Measurements from ENCODE around the gene ATXN3L.

ATXN3L gene

GRCh38 chrX:13319953-13320352 lies at the start of gene ATXN3L:
Gene ATXN3L (minus strand): TSS chrX:13320053. CDS start chrX:13319934, 119 bp downstream.
- no peak for DNase-seq

DNA sequence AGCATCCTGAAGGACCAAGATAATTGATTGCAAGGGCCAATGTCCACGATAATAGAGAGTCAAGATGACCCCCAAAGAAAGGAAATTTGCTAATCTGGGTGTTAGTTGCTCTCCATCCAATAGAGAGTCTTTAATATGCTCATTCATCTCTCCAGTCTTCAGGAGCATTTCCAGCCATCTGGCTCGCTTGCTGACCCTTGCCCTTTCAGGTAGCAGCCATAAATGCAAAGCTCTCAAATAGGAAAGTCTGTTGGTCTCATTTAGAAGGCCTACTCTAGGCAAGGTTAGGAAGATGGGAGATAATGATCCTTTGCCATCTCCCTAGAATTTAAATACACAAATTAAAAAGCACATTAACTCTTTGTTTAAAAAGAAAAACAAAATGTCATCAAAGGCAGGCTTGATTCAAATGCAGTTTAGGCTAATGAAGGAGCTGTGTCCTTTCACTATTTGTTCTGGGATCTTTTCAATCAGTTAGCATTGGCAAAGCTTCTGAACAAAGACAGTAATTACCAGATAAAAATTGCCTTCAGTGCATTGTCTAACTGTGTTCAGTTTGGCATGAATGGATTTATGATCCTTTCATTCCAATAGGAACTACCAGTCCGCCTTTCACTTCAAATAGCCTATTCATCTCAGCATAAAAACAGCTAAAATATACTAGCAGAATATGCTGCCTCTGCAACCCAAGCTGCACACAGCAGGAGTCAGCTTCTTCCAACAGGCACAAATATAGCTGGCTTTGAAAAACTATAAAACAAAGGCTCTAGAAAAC lies 49.6 kb upstream of the ATXN3L start:
- no peak for DNase-seq

DNA sequence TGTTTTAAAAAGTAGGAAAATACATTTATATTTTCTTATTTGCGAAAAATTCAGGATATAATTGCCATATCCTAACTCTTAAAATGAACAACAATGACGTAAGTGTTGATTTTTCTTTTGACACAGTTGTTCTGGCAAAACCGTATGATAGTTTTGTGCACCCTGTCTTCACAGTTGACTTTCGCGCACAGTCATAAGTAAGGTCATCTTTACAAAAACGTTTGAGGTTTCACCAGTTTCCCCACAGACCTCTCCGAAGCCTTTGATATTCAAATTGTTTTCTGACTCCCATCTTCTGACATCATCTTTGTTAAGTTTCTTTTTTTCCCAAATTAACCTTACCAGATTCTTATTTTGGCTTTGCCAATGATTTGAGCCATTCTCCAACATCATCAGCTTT lies 48.1 kb upstream of the ATXN3L start:
- no peak for DNase-seq

- no peak for DNase-seq
Measured at GRCh38 chrX:13366698-13367097, 46.8 kb upstream of the ATXN3L start.

DNA sequence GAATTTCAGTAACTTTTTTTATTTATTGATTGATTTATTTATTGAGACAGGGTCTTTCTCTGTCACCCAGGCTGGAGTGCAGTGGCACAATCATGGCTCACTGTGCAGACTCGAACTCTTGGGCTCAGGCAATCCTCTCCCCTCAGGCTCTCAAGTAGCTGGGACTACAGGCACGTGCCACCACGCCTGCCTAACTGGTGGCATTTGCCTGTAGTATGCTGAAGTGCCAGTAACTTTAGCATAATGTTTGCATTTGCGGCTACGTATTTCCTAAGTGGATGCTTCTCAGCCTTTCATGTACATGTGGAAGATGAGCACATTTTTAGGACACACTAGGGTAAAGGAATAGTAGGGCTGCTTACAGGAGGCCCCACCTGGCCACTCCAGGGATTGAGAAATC lies 45.3 kb upstream of the ATXN3L start:
- DNase-seq = no peak

GRCh38 chrX:13364230-13364857 lies 44.5 kb upstream of the ATXN3L start:
- no peak for DNase-seq

DNA sequence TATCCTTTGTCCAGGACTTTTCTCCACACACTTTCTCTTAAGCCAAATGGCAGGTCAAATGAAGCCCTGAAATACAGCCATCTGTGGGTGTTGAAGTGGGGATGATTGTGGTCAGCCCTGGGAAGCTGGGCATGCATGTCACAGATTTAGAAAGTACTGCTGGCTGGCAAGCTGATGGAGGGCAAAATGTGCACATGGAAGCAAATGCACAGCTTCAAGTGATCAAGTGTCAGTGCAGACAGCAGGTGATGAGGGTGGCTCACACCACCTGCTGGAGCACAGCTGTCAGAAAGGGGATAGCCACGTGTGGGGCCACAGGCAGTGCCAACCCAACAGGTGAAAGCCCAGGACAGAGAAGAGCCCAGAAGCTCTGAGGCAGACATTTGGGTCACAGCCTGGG lies 40.3 kb upstream of the ATXN3L start:
- DNase-seq = no peak

DNA sequence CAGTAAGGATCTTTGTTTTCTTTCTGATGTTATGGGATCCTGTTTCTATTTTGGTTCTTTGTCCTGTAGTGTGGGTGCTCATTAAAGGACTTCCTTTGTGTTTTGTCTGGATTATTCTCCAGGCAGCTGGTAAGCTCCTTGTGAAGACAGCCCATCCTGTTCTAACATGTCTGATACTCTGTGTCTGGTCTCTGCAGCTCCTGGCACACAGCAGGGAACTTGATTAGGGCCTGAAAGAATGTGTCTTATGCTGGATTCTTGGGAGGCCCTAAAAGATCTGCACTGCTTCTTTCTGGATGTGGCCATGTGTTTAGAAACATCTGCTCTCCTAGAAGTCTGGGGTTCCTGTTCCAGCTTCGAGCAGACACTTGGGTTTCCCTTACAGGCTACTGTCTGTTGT lies 38.1 kb upstream of the ATXN3L start:
- DNase-seq = peak; percentile 15

DNA sequence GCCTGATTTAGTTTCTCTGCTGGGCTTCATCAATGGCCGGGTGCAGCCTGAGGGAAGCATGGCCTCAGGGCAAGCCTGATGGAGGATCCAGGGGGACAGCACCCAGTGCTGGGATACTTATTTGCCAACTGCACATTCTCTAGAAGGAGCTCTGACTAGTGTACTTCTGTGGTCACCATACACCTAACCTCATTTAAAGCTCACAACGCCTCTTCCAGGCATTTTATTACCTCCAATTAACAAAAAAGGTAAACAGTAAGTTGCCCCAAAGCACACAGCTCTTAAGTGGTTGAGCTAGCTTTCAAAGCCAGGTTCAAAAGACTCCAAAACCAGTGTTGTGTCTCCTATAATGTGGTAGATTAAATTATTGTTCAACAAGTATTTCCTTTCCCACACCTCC lies 26.8 kb upstream of the ATXN3L start:
- DNase-seq = no peak

GRCh38 chrX:13345438-13345837 lies 25.6 kb upstream of the ATXN3L start:
- no peak for DNase-seq

DNA sequence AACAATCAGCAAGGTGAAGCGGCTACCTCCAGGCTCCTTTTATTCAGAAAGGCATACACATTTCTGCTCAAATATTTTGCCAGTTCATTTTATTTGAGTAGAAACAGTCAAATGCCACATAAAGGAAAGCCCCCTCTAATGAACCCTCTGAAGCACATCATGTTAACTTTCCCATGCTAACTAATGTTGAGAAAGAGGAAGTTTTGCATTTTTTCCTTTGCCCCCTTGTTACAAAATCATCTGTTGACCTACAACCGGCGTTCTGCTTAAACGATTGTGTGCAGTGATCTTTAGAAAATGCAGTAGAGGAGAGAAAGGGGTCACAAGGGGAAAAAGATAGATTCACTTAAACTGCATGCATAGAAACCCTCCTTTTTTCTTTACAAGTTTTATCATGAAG lies 25.2 kb upstream of the ATXN3L start:
- DNase-seq = peak; percentile 42

DNA sequence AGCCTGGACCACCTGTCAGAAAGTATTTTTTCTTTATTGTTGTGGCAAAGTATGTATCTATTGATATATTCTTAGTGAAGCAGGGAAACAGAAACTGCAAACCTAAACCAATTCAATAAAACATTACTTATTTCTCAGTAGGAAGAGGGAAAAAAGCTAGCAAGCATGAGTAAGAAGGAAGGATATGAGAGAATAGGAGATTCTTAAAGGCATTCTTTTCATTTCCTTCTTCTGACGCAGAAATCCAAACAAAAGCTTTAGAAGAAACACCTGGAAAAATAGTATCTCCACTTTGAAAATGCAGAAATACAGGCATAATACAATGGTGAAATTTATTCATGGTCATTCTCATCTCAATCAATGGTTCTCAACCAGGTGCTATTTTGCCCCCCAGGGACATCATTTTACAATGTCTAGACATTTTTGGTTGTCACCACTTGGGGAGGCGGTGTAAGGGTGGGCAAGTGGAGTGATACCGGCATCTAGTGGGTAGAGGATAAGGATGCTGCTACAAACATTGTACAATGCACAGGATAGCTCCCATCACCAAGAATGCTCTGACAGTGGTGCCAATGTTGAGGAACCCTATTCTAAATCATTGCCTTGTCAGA lies 21.7 kb upstream of the ATXN3L start:
- DNase-seq = peak; percentile 8

DNA sequence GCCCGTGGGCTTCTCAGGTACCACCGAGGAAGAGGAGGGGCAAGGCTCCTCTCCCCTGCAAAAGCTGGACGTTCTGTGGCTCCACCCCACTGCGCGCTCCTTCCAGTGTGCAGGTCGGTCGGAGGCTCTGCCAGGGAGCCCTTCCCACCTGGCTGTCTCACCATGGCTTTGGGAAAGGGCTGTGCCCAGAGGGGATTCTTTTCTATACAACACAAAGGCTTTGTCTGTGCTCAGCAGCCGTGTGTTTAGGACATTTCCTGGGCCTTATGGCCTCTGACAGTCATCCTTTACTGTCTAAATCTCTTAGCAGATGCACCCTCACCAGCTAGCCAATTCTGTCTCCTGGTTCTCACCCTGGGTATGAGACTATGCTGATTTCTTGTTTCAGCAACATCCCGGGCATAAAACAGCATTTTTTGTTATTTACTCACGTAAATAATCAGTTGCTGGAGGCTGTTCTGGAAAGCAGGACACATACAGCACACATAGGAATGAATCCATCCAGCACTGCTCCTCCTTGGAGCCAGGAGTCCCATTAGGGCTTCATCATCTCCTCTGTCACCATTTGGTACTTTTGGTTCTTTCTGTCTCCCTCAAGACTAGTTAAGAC lies 20.4 kb upstream of the ATXN3L start:
- DNase-seq = no peak

DNA sequence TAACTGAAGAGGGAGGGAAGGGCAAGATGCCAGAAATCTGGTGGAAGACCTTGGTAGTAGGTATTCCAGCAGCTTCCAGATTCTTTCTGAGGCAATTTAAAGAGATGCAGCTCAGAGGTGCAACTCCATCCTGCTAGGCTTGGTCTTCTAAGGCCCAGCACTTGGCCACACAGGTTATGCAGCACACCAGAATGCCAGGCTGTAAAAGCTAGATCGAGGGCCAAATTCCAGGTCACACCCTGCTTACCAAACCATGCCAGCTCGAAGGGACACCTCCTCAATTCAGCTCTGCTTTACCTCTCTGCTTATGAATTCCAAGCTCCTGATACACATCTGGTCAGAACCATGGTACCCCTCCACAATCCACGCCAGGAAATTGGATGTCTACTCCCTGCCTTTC lies 19.8 kb upstream of the ATXN3L start:
- no peak for DNase-seq

GRCh38 chrX:13338996-13339515 lies 19.2 kb upstream of the ATXN3L start:
- no peak for DNase-seq

GRCh38 chrX:13334491-13334890 lies 14.6 kb upstream of the ATXN3L start:
- DNase-seq = no peak

DNA sequence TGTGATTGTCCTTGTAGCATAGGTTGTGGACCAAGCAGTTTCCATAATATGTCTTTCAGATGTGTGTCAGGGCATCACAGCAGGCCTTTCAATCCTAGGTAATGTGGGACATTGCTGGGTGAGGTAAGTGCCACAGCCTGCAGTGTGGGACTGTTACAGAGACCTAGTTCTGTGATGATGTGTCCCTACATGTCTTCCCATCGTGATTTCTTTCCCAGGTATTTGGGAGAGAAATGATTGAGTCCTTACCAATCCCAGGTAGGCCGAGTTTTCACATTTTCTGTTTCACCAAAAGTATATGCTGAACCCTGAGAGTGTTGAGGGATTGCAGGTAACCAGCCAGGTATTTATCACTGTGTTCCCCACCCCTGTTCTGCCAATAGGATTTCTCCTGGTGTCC lies 10.6 kb upstream of the ATXN3L start:
- DNase-seq = no peak

- DNase-seq = no peak
Measured at GRCh38 chrX:13327666-13328065, 7.8 kb upstream of the ATXN3L start.

DNA sequence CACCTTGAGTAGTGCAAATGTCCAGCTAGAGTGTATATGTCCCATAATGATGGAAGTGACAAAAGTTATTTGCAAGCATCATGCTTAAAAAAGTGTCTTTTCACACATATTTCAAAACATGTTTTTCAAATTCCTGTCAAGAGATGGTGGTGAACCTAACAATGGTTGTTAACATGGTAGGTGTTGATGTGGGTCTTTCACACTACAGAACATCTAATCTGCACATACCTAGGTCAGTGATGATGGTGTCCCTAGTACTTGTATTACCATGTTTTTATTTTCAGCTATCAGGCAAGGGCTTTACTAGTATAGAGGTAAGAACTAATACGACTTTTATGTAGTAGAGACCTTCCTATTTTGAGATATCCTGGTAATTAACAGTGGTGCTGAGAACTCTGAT lies 3.4 kb upstream of the ATXN3L start:
- DNase-seq = no peak

GRCh38 chrX:13317366-13317765 lies 2.5 kb downstream of the ATXN3L start:
- no peak for DNase-seq

- no peak for DNase-seq
Measured at GRCh38 chrX:13311560-13311959, 8.3 kb downstream of the ATXN3L start.

GRCh38 chrX:13309631-13310030 lies 10.2 kb downstream of the ATXN3L start:
- no peak for DNase-seq

DNA sequence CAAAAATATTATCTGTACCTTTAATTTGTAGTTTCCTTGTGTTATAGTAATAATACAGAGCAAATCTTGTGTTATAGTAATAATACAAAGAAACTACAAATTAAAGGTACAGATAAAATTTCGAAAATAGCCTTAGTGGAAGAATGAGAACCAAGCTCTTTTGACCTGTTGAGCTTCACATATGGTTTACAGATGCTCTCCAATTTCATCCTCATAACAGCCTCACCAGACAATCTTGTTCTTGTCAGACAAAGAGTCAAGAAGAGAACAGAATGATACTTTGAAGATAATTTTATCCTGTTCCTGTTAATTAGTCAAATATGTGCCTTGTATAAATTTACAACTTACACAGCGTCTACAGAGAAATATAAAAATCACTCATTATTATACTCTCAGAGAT lies 12.8 kb downstream of the ATXN3L start:
- no peak for DNase-seq

DNA sequence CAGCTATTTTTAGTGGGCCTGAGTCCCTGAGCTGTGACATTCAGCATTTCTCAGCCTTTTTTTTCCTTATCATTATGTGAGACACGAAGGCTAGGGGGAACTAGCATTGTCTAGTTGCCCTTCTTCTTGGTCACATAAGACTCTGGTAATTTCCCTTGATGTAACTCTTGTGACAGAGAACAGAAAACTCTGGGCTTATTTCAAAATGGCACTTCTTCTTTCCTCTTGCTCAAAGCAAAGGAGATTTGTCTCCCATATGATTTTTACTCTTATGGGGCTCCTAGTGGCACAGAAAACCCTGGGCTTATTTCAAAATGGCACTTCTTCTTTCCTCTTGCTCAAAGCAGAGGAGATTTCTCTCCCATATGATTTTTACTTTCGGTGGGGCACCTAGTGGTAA lies 14.7 kb downstream of the ATXN3L start:
- DNase-seq = peak; percentile 3

Data from hematopoietic multipotent progenitor cell treated with erythropoietin and hydrocortisone succinate and interleukin-3 and kit ligand, for 4 days (in vitro differentiated cells).